ENCODE data around the gene MSX2.

Gene MSX2

GRCh38 chr5:174773371-174773770, 49.0 kb downstream of the MSX2 start:
- no peak for DNase-seq (ENCODE audit: low read depth)

GRCh38 chr5:174775081-174775480, 50.7 kb downstream of the MSX2 start:
- no peak for DNase-seq (ENCODE audit: low read depth)

- DNase-seq (ENCODE audit: low read depth), result no peak
Measured at GRCh38 chr5:174777111-174777510, 52.7 kb downstream of the MSX2 start.

GRCh38 chr5:174777583-174777982, 53.2 kb downstream of the MSX2 start:
- no peak for DNase-seq (ENCODE audit: low read depth)

Data from T-helper 22 cell (primary cell).